Omental fat pad (tissue), 4 donors: ENCODE results near the gene NRXN2. TPM values are rescaled to one million over a fixed set of nuclear protein-coding genes. Genes with fewer than 3 reads are reported as not detected.

Source experiments
- ATAC-seq: fragments of 150-250 bp; one replicate; pipeline ENCODE4 v1.9.1; 2016; ENCODE audit warnings: mild to moderate bottlenecking, moderate library complexity; ENCODE audit not compliant: low FRiP score
- DNase-seq: peaks from one replicate; pipeline ENCODE4 v3.0.0-alpha.2; 2019; ENCODE audit warnings: low spot score
- total RNA-seq, 4 donors: library from RNA; depleted of rRNA; stranded (reverse); fragments of >200 nt; gene quantifications; one replicate each; pipeline ENCODE4 v1.1.0, GENCODE V29; 2016
- TF ChIP-seq, protein P1 (sequence below), 3 donors: fragments of 450-650 bp; IDR thresholded peaks; one replicate each; pipeline ENCODE4 v1.5.1; 2016 to 2017; ENCODE audit warnings: antibody characterized with exemption in 3 of 3, mild to moderate bottlenecking in 3 of 3, moderate library complexity in 2 of 3

The NRXN2 gene
- total RNA-seq, 4 donors from 2014 or later: 1.5 to 6.3 (median 3.4) TPM

- no peak for DNase-seq
- TF ChIP-seq, protein P1, sequence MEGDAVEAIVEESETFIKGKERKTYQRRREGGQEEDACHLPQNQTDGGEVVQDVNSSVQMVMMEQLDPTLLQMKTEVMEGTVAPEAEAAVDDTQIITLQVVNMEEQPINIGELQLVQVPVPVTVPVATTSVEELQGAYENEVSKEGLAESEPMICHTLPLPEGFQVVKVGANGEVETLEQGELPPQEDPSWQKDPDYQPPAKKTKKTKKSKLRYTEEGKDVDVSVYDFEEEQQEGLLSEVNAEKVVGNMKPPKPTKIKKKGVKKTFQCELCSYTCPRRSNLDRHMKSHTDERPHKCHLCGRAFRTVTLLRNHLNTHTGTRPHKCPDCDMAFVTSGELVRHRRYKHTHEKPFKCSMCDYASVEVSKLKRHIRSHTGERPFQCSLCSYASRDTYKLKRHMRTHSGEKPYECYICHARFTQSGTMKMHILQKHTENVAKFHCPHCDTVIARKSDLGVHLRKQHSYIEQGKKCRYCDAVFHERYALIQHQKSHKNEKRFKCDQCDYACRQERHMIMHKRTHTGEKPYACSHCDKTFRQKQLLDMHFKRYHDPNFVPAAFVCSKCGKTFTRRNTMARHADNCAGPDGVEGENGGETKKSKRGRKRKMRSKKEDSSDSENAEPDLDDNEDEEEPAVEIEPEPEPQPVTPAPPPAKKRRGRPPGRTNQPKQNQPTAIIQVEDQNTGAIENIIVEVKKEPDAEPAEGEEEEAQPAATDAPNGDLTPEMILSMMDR (IDR thresholded peaks at IDR 0.05): no peak
- ATAC-seq: no peak
Observed at GRCh38 chr11:64654958-64655541, 67.9 kb downstream of the NRXN2 start.

GRCh38 chr11:64654439-64654838 lies 68.6 kb downstream of the NRXN2 start:
- DNase-seq (no peak), ATAC-seq (no peak)
- TF ChIP-seq, protein P1 (IDR thresholded peaks at IDR 0.05): no peak

- no peak for DNase-seq
- TF ChIP-seq, protein P1 (IDR thresholded peaks at IDR 0.05): no peak
- ATAC-seq: no peak
Observed at GRCh38 chr11:64653388-64653973, 69.5 kb downstream of the NRXN2 start.

DNA sequence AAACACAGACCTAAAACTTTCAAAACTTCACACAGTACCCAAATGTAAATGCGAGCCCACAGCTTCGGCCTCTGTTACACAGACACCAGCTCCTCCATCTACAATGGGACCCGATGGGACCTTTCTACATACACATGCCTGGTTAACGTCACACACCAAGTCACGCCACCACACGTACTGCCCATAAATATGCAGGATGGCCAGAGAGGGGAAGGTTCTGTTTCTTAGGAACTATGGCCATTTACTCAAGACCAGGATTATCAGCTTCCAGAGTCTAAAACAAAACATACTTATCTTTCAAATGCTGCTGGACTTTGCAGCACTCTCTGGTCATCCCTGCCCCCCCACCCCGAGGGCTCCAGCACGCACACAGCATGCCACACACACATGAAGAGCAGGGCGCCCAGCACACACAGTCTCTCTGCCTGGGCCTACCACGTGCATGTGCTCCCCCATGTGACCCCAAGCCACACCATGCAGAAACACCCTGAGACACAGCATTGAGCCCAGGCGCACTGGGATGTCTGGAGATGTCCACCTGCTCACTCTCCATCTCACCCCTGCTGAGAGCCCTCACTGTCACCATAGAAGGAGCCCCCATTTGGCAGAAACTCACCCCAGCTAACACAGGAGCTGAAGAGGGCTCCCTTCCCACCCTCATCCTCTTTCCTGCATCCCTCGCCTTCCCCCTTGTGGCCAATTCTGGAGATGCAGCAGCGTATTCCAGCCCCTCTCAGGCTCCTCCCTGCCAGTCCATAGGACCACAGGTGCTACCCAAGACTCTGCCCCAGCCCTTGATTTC lies 70.2 kb downstream of the NRXN2 start:
- TF ChIP-seq, protein P1 (IDR thresholded peaks at IDR 0.05): peak in 1 of 3 donors; percentile 87
- peak; percentile 58 for ATAC-seq
- DNase-seq: peak; percentile 92

DNA sequence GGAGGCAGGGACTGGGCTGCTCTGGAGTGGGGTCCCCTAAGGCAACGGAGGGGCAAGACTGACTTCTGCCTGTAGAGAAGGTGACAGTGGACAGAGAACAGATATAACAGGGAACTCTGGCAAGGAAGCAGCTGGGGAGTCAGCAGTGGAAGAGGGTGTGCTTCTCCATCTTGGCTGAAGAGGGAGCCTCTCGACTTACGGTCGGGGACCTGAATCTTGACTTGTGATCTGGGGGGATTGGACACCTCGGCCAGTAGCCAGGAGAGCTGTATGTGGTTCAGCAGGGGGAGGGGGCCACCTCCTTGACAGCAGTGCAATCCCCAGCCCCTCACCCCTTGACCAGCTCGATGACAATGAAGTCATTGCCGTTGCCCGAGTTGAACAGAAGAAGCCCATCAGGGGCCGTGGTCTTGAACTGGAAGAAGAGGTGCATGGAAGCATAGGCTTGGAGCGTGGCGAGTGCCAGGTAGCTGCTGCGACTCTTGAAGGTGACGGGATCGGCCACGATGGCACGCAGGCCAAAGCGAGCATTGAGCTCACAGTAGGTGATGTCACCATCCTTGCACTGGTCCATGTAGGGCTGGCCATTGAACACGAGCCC lies 72.0 kb downstream of the NRXN2 start:
- ATAC-seq (no peak), DNase-seq (no peak)
- TF ChIP-seq, protein P1 (IDR thresholded peaks at IDR 0.05): no peak

GRCh38 chr11:64649291-64649697 lies 73.7 kb downstream of the NRXN2 start:
- DNase-seq (no peak), ATAC-seq (no peak)
- TF ChIP-seq, protein P1 (IDR thresholded peaks at IDR 0.05): no peak
